Naive thymus-derived CD4-positive, alpha-beta T cell (primary cell): Measurements from ENCODE around the gene ELP4. TPM values are rescaled to one million over a fixed set of nuclear protein-coding genes. Genes with fewer than 3 reads are reported as not detected.

Source experiments
- ATAC-seq: fragments of 150-1000 bp; cut with Tn5 transposase; 2 replicates; pipeline ENCODE4 v1.10.0; 2021; ENCODE audit warnings: mild to moderate bottlenecking, moderate library complexity
- CTCF ChIA-PET: fragments of 350-600 bp; sonication (Branson Sonifier 250); formaldehyde crosslinking; loops from one replicate; lab custom pipeline; 2021; ENCODE audit warnings: antibody characterized with exemption; lab: Charles Lee
- POLR2A ChIA-PET: fragments of 350-600 bp; sonication (Branson Sonifier 250); formaldehyde crosslinking; loops from one replicate; lab custom pipeline; 2021; ENCODE audit warnings: antibody characterized with exemption, inconsistent platforms; lab: Charles Lee
- DNase-seq, 9 donors: peaks; one replicate each; pipeline versions ENCODE4 v3.0.0 to v3.0.0-alpha.2; 2020 to 2022; ENCODE audit warnings: mixed read lengths in 1 of 9
- H3K27ac ChIP-seq: one replicate; pipeline ENCODE4 v1.7.0; 2013; ENCODE audit warnings: mild to moderate bottlenecking, low read depth, low read length, moderate library complexity
- H3K27me3 ChIP-seq, 2 donors: one replicate each; pipeline ENCODE4 v1.7.0; 2013; ENCODE audit warnings: low read length in 2 of 2, mild to moderate bottlenecking in 2 of 2, moderate library complexity in 2 of 2; ENCODE audit not compliant: control insufficient read depth in 2 of 2, insufficient read depth in 2 of 2
- H3K36me3 ChIP-seq, 3 experiments: 1 replicate in 2 of 3; 2 replicates in 1 of 3; pipeline ENCODE4 v1.7.0; 2013; ENCODE audit warnings: low read length in 3 of 3, mild to moderate bottlenecking in 3 of 3, moderate library complexity in 1 of 3; ENCODE audit not compliant: insufficient read depth in 3 of 3, control insufficient read depth in 2 of 3
- H3K4me1 ChIP-seq, 2 donors: one replicate each; pipeline ENCODE4 v1.7.0; 2013; ENCODE audit warnings: low read length in 2 of 2, mild to moderate bottlenecking in 2 of 2, moderate library complexity in 1 of 2; ENCODE audit not compliant: control insufficient read depth in 2 of 2, insufficient read depth in 2 of 2
- H3K4me3 ChIP-seq: 2 replicates; pipeline ENCODE4 v1.7.0; 2013; ENCODE audit warnings: mild to moderate bottlenecking, low read length
- H3K9me3 ChIP-seq, 3 experiments: 1 replicate in 2 of 3; 2 replicates in 1 of 3; pipeline ENCODE4 v1.7.0; 2013; ENCODE audit warnings: low read length in 3 of 3; ENCODE audit not compliant: control insufficient read depth in 2 of 3
- H3K27ac Mint-ChIP-seq, 9 donors: one replicate each; pipeline ENCODE4 v1.8.0; 2020 to 2022; ENCODE audit warnings: mixed read lengths in 9 of 9, mild to moderate bottlenecking in 8 of 9, moderate library complexity in 5 of 9, inconsistent platforms in 2 of 9
- H3K27me3 Mint-ChIP-seq, 5 donors: one replicate each; pipeline ENCODE4 v1.8.0; 2021 to 2022; ENCODE audit warnings: mixed read lengths in 5 of 5, mild to moderate bottlenecking in 1 of 5
- H3K36me3 Mint-ChIP-seq, 5 donors: one replicate each; pipeline ENCODE4 v1.8.0; 2020 to 2022; ENCODE audit warnings: mixed read lengths in 5 of 5, mild to moderate bottlenecking in 3 of 5, inconsistent platforms in 1 of 5
- H3K4me1 Mint-ChIP-seq, 7 donors: one replicate each; pipeline ENCODE4 v1.8.0; 2020 to 2022; ENCODE audit warnings: mixed read lengths in 7 of 7, mild to moderate bottlenecking in 3 of 7, inconsistent platforms in 1 of 7
- H3K4me3 Mint-ChIP-seq, 10 donors: one replicate each; pipeline ENCODE4 v1.8.0; 2020 to 2022; ENCODE audit warnings: mild to moderate bottlenecking in 10 of 10, mixed read lengths in 10 of 10, moderate library complexity in 6 of 10, inconsistent platforms in 2 of 10
- H3K9me3 Mint-ChIP-seq, 11 donors: one replicate each; pipeline ENCODE4 v1.8.0; 2020 to 2022; ENCODE audit warnings: mixed read lengths in 11 of 11, mild to moderate bottlenecking in 4 of 11, inconsistent platforms in 1 of 11, moderate library complexity in 1 of 11
- intact Hi-C, 2 donors: fragments of 100-400 bp; cut with micrococcal nuclease; formaldehyde crosslinking; loops; one replicate each; pipeline ENCODE4 v1.15.1; 2023
- polyA plus RNA-seq, 2 donors: library from polyadenylated mRNA; unstranded; fragments of 300-500 nt; fragmentation: Illumina TruSeq; gene quantifications; one replicate each; pipeline ENCODE4 v1.2.3, GENCODE V29; 2021
- total RNA-seq, 6 experiments: library from RNA in 5 of 6; stranded (reverse) in 5 of 6; gene quantifications; 1 replicate in 5 of 6; 2 replicates in 1 of 6; pipeline ENCODE4 v1.2.3 and lab custom pipeline; 2021 to 2026

ELP4 gene
- total and polyA plus RNA-seq, 7 experiments from 2014 or later, result 16.8 to 23.5 (median 21.2) TPM

DNA sequence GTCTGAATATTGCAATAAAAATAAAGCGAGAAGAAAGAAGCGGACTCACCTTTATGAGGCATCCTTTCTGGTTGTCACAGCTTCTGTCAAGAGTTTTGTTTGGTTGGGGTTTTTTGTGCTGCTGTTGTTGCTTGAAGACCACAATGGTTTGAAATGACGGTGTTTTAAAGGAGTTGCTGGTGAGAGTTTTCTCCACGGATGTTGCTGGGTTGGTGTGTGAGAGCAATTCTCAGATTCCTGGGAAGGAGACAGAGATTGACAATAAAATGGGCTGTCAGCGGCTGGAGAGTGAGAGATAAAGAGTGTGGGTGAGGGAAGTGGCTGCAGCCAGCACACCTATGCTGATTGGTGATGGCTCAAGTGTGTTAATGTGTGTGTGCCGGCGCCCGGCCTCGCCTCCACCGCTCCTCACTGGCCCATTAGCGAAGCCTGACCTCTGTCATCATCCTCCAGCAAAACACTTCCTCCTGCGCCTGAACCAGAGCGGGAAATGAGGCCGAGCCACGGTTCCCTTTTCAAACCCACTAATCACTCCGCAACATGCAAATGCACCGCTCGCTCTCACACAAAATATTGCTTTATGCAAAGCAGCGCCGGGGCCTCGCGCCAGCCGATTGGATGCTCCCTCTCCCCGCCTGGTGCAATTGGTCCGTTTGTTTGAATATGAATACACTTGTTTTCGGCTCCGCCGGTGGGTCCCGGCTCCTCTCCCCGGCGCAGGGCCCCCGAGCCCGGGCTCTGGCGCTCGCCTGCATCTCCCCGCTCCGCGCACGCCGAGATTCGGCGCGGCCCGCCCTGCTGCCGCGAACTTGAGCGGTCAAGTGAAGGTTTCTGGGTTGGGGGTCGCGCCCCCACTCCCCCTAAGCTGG is 301.4 kb downstream of the ELP4 start, which contains the start of gene PAX6:
TSS of gene PAX6 (minus strand) at position 544 of the 869 bp plus-strand sequence. CDS start 4,911 bp downstream, outside the sequence.
- peaks cover 22 to 73% (median 61%) of the 10 kb centered on the region in 7 donors for H3K4me1 Mint-ChIP-seq
- peaks cover 0 to 21% (median 7%) of the 10 kb centered on the region in 5 donors for H3K36me3 Mint-ChIP-seq
- ChIA-PET POLR2A (no interaction called here), CTCF (no interaction called here)
- no peaks in the 10 kb centered on the region for H3K9me3 ChIP-seq
- H3K27me3 ChIP-seq, result peaks cover 16 to 66% of the 10 kb centered on the region in 2 donors
- H3K4me3 Mint-ChIP-seq, result peak within 1 kb of the TSS; percentile 73 to 94 (median 84)
- peak within 1 kb of the TSS in 5 of 9 donors; percentile 8 to 73 (median 59) for H3K27ac Mint-ChIP-seq
- DNase-seq (peak in 2 of 9 donors; percentile 19 to 43), ATAC-seq (peak; percentile 77)
- H3K9me3 Mint-ChIP-seq, result peaks cover 0 to 27% (median 6%) of the 10 kb centered on the region in 11 donors
- peaks cover 16 to 28% of the 10 kb centered on the region in 2 donors for H3K4me1 ChIP-seq
- intact Hi-C loops, result loop anchor here (10.0 kb wide), 3 partner anchors 326 to 446 kb away; partner anchors contain the start of genes DCDC1 (in 1 of the 2) and DNAJC24 (in 1 of the 2)
- H3K27me3 Mint-ChIP-seq, result peaks cover 73 to 86% (median 77%) of the 10 kb centered on the region in 5 donors
- H3K27ac ChIP-seq, result no peak within 1 kb of the TSS
- H3K36me3 ChIP-seq, result no peaks in the 10 kb centered on the region
- H3K4me3 ChIP-seq, result peak within 1 kb of the TSS; percentile 46

DNA sequence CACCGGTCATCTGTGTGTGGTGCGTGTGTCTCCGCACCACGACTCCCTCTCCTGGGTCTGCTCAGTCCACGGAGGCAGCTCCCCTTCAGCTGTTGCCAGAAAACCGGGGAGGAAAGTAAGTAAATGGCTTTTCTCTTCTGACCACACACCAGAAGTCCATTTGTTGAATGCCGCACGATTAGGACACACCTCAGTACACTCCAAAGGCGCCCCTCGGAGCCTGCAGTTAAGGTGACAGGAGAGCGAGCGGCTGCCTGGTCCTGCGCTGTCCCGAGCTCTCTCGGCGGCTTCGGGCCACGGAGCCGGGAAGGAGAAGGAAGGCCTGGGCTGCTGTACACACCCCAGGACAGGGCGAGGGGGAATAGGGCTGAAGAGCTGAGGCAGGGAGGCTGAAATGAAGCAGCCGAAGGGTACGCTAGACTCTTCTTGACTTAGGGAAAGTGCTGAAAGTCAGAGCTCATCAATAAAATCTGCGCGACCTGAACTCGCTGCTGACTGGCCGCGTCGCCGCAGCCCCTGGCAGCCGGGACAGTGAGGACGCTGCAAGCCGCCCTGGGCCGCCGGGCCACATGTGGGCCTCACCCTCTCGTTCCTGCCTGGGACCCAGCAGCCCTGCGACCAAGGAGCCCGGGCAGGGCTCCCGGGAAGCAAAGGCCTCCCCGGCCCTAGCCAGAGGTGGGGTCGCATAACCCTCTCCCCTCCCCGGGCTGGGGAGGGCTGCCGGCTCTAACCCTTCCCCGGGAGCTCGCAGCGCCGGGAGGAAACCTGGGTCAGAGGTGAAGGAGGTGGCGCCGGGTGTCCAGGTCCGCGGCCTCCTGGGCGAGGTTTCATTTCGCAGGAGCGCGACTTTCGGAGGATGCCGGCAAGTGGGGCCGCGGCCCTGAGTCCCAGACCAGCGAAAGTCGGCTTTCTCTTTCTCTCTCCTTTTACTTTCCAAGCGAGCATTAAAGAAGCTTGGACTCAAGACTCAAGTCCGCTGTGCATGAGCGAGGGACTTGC is 303.1 kb downstream of the ELP4 start:
- CTCF ChIA-PET, result no interaction called here
- peak overlapping the region in 2 of 9 donors; percentile 59 to 62 for H3K27ac Mint-ChIP-seq

GRCh38 chr11:31813391-31814175 is 304.0 kb downstream of the ELP4 start:
- peaks cover 6 to 56% of the 10 kb centered on the region in 2 donors for H3K27me3 ChIP-seq
- Mint-ChIP-seq H3K27me3 (peaks cover 65 to 82% (median 68%) of the 10 kb centered on the region in 5 donors), H3K9me3 (peaks cover 0 to 8% (median 0%) of the 10 kb centered on the region in 11 donors), H3K4me3 (peak overlapping the region in 9 of 10 donors; percentile 59 to 90 (median 82)), H3K4me1 (peaks cover 25 to 79% (median 64%) of the 10 kb centered on the region in 7 donors), H3K36me3 (peaks cover 0 to 17% (median 0%) of the 10 kb centered on the region in 5 donors), H3K27ac (peak overlapping the region in 1 of 9 donors; percentile 49)
- H3K36me3 ChIP-seq, result no peaks in the 10 kb centered on the region
- H3K9me3 ChIP-seq, result no peaks in the 10 kb centered on the region
- ChIA-PET CTCF (no interaction called here), POLR2A (no interaction called here)
- H3K4me1 ChIP-seq, result peaks cover 16 to 33% of the 10 kb centered on the region in 2 donors
- no peak overlapping the region for H3K4me3 ChIP-seq
- DNase-seq, result no peak
- H3K27ac ChIP-seq, result no peak overlapping the region
- intact Hi-C loops, result loop anchor here (2.0 to 10.0 kb wide), 4 partner anchors 13 to 449 kb away; partner anchors contain the start of genes DCDC1 (in 1 of the 2) and DNAJC24 (in 1 of the 2)
- no peak for ATAC-seq

More for the DNA sequence above, 303.1 kb downstream of the ELP4 start:
- peaks cover 16 to 33% of the 10 kb centered on the region in 2 donors for H3K4me1 ChIP-seq
- Mint-ChIP-seq H3K4me1 (peaks cover 25 to 75% (median 64%) of the 10 kb centered on the region in 7 donors), H3K4me3 (peak overlapping the region; percentile 73 to 90 (median 84)), H3K27me3 (peaks cover 67 to 82% (median 72%) of the 10 kb centered on the region in 5 donors), H3K36me3 (peaks cover 0 to 17% (median 5%) of the 10 kb centered on the region in 5 donors), H3K9me3 (peaks cover 0 to 13% (median 2%) of the 10 kb centered on the region in 11 donors)
- intact Hi-C loops, result loop anchor here (2.0 to 10.0 kb wide), 4 partner anchors 14 to 448 kb away; partner anchors contain the start of genes DCDC1 (in 1 of the 2) and DNAJC24 (in 1 of the 2)
- no peaks in the 10 kb centered on the region for H3K9me3 ChIP-seq
- no peaks in the 10 kb centered on the region for H3K36me3 ChIP-seq
- peak overlapping the region; percentile 46 for H3K4me3 ChIP-seq
- DNase-seq (no peak), ATAC-seq (no peak)
- POLR2A ChIA-PET, result no interaction called here
- H3K27me3 ChIP-seq, result peaks cover 6 to 64% of the 10 kb centered on the region in 2 donors
- no peak overlapping the region for H3K27ac ChIP-seq

GRCh38 chr11:31814176-31814868 is 304.8 kb downstream of the ELP4 start:
- peak overlapping the region in 8 of 10 donors; percentile 36 to 83 (median 59) for H3K4me3 Mint-ChIP-seq
- DNase-seq (no peak), ATAC-seq (no peak)
- Histone ChIP-seq H3K36me3 (no peaks in the 10 kb centered on the region), H3K4me1 (peaks cover 16 to 30% of the 10 kb centered on the region in 2 donors), H3K27me3 (peaks cover 7 to 55% of the 10 kb centered on the region in 2 donors), H3K4me3 (no peak overlapping the region), H3K9me3 (no peaks in the 10 kb centered on the region), H3K27ac (no peak overlapping the region)
- H3K27ac Mint-ChIP-seq, result peak overlapping the region in 1 of 9 donors; percentile 23
- peaks cover 0 to 12% (median 0%) of the 10 kb centered on the region in 5 donors for H3K36me3 Mint-ChIP-seq
- peaks cover 20 to 73% (median 57%) of the 10 kb centered on the region in 7 donors for H3K4me1 Mint-ChIP-seq
- ChIA-PET CTCF (no interaction called here), POLR2A (no interaction called here)
- intact Hi-C loops, result loop anchor here (10.0 kb wide), 3 partner anchors 330 to 450 kb away; partner anchors contain the start of genes DCDC1 (in 1 of the 2) and DNAJC24 (in 1 of the 2)
- H3K9me3 Mint-ChIP-seq, result peaks cover 0 to 5% (median 0%) of the 10 kb centered on the region in 11 donors
- peaks cover 60 to 80% (median 65%) of the 10 kb centered on the region in 5 donors for H3K27me3 Mint-ChIP-seq
